GM10847 (cell line): ENCODE results near the gene TALDO1.

Experiments
- POLR2A ChIP-seq: IDR thresholded peaks from 2 replicates; pipeline ENCODE4 v1.6.1; 2011; ENCODE audit not compliant: insufficient read length; ENCODE audit errors: extremely low read depth

TALDO1 gene

GRCh38 chr11:779955-780532, 32.8 kb downstream of the TALDO1 start:
- TF ChIP-seq POLR2A: no peak

DNA sequence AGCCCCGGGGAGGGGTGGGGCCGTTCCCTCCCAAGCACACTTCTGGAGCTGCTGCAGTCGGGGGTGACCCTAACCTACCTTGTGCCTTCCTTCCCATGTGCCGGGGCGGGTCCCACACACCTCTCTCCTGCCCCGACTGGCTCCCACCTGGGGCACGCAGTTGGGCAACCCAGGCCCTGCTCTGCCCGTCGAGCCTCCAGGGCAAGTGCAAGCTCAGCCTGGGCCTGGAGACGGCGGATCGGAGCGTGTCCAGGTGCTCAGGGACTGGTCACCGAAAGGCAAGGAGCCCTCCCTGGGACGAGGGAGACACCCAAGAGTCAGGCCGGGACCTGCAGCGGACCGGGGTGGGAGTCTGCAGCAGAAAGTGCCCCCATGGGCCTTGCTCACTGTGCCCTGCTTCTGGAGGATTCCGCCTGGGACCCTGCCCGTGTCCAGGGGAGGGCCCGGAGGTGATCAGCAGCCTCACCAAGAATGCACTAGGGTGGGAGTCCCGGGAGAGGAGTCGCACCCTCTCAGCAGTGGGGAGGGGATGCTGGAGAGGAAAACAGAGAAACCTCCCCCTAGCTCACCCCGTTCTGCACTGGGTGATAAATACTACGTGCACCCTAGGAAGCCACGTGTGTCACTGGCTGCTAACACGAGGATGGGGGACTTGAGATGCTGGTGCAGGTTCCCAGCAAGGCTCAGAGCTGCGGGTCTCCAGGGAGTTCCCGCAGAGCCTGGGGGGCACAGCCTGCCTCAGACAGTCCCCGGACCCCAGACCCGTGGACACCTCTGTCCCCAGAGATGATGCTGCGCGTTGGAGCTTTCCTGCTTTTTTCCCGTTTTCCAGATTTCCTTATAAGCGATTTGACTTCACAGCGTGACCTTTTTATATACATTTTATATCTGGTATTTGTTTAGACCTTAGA, 35.3 kb downstream of the TALDO1 start:
- TF ChIP-seq POLR2A: no peak

DNA sequence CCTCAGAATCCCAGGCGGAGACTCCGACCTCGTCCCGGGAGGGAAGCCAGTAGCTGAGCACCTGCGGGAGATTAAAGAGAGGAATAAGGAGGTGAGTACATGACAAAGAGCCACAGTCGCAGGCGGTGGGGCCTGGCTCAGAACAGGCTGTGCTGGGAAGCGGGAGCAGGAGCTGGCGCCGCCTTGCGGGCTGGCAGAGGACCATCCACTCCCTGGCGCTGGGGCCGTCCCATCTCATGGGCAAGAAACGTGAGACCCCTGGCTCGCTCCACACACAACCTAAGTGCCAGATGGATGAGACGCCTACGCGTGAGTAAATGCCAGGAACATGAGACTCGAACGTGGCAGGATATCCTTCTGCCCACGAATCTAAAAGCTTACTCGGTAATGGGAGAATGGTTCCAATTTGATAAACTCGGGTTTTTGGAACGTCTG, 36.3 kb downstream of the TALDO1 start:
- no peak for TF ChIP-seq POLR2A

DNA sequence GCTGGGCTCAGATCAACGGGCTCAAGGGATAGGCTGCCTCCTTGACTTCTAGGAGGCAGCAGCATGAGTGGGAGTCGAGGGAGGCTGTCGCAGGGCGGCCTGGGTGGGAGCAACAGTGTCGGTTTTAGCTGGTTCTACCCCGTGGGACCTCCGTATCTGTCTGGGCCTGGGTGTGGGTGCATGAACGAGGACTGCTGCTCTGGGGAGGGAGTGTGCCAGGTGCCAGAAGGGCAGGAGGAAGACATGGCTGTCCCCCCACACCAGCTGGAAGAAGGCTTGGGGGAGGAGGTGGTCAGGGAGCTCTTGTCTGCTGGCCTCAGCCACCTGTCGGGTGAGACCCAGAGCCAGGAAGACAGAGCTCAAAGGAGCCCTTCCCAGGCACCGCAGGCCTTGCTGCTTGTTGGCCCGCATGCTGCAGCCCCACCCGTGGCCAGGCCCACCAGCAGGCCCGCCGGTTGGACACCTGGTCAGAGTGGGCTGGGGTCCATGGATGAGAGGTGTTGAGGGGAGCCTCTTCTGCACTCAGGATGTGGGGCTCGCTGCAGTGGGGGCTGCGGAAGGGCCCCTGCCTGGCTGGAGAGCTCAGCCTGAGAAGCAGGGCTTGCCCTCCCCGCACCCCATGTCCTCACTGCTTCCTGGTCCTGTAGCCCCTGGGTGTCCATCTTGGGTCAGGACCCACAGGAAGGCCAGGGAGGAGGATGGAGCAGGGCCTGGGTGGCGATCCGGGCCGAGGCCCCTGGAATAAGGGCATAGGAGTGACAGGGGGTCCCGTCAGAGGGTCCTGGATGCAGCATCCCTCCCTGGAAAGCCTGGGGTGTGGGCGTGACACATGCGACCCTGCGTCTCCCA, 39.2 kb downstream of the TALDO1 start:
- TF ChIP-seq POLR2A: no peak

DNA sequence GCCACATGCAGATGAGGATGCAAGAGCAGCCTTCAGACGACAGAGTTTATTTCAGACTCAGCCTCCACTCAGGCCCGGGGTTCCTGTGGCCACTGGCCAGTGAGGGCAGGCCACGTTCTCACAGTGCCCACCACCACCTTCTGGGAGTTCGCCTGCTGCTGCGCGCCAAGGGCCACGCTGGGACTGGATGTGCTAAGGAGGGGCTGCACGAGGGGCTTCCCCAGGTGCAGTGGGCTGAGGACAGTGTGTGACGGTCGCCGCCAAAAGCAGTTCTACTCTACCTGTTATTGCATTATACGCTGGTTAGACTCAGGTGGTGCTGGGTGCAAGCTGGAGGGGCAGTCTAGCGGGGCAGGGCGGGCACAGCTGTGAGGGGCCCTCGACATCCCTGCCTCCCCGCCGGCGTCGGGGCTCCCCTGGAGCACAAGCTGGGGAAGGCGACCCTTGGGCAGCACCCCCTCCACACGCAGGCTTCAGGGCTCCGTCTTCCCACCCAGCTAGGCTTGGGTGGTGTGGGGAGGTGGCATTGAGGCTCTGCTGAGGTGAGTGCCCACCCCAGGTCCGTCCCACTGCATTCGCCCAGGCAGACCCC, 39.9 kb downstream of the TALDO1 start:
- TF ChIP-seq POLR2A: no peak

DNA sequence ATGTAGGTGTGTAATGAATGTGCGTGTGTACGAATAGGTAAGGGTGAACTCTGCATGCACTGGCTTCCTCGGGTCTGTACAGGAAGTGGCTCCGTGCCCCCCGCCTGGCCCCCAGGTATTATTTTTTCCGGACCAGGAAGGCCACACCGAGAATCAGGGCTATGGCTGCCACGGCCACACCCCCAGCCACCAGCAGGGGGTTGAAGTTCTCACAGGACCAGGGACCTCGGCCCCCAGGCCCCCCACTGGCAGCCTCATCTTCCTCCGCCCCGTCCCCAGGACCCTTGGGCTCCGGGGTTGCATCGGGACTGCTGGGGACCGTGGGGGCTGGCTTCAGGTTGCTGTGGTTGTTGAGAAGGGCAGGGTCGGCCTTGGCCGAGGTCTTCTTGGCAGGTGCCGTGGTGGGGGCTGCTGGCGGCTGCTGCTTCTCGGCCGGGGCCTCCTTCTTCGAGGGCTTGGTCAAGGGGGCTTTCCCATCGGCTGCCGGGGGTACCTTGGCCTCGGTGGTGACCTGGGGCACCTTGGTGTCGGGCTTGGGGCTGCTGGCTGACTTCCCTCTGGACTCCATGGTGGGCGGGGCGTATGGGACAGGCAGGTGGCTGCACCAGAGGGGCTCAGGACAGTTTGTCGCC, 40.9 kb downstream of the TALDO1 start:
- no peak for TF ChIP-seq POLR2A

GRCh38 chr11:788953-789940, 42.0 kb downstream of the TALDO1 start:
- TF ChIP-seq POLR2A: no peak

- TF ChIP-seq POLR2A: no peak
Measured at GRCh38 chr11:789943-790342, 42.7 kb downstream of the TALDO1 start, which contains the start of gene CEND1. CEND1 (minus strand) TSS chr11:790090; CDS start chr11:788576, 1,514 bp downstream.

DNA sequence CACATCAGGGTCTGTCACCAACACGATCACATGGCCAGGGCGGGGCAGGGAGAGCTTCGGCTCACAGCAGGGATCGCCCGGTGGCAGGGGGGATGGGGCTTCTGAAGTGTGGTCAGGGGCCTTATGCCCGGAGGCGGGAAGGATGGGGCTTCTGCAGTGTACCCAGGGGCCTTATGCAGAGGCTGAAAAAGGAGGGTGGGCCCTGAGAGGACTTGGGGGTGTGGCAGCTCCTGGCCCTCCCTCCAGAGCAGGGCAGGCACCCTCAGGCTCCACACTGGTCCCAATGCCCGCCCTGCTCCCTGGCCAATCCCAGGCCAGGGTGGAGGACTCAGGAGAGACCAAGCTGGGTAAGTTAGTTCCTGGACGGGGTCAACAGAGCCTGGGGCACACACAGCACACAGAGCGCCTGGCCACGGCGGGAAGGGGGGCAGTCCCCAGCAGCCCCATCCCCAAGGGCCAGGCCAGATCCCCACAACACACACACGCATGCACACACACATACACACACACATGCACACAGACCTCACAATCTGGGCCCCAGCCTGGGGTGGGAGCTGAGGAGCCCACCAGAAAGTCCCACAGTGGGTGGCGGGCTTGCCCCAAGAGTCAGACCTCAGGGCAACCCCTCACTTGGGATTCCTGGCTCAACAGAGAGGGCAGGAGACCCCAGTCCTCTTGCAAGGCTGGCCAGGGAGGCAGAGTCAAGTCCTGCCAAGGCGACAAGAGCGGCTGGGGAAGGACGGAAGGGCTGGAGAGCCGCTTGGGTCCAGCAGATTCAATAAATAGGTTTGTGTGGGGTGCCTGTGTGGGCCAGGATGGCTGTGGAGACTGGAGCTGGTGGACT, 43.7 kb downstream of the TALDO1 start:
- TF ChIP-seq POLR2A: no peak

DNA sequence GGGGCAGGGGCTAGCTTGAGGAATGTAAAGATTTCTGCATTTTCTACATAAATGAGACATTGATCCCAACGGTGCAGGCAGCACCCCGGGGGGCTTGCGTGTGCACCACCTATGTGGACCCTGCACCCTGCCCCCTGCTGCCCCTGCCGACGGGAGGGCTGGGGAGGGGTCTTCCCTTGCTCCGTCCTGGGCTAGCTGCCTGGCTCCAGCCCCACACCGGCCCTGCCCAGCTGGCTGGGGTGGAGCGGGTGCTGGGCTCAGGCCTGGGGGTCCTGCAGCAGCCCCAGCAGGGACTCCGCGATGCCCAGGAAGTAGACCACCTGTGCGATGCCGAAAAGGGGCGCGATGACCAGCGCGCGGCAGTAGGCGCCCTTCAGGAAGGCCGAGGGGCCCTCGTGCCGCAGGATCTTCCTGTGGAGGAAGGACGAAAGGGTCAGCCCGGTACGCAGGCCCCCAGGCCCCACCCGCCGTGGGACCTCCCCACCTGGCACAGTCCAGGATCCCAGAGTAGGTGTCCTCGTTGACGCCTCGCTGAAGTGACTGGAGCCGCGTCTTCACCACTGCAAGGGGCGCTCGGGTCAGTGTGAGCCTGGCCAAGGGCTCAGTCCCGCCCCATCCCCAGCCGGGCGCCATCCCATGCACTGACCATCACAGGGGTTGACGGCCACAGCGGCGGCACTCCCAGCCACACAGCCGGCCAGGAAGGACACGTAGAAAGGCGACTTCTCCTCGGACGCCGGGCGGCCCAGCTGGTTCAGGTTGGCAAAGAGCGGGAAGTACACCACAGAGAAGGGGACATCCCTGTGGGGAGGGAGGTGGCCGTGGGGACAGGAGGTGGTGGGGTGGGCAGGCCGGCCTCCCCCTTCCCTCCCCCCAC, 44.6 kb downstream of the TALDO1 start:
- TF ChIP-seq POLR2A: no peak

DNA sequence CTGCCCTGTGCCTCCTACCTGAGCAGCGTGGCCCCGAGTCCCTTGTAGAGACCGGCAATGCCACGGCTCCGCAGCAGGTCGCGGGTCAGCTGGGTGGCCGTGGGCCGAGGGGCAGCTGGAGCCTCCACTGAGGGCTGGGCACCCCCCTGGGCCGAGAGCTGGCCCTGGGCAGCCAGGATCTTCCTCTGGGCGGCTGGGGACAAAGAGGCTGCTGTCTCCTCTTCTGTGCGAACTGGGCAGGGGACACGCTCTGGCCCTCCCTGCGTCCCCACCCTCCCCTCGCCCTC, 45.2 kb downstream of the TALDO1 start:
- no peak for TF ChIP-seq POLR2A

DNA sequence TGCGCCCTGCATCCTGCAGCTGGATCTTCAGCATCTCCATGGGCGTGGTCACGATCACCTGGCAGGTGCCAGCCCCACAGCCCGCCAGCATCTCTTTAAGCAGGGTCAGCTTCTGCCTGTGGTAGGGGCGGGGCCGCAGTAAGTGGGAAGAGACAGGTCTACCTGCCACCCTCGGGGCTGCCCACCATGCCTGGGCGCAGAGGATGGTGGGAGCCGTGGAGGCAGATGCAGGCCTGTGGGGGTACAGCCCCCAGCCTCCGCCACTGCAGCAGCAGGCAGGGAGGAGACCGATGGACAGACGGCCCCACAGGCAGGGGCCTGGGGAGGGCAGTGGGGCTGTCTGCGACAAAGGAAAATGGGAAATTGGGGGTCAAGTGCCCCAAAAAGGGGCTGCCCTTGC, 45.6 kb downstream of the TALDO1 start:
- TF ChIP-seq POLR2A: no peak
